Heart left ventricle (tissue), 13 donors: ENCODE data around the gene VAV1.
A peak's percentile ranks its signal among the peaks of the same experiment; 100 is the strongest.

Source experiments
- CTCF ChIP-seq, 12 donors: fragments of 200-600 bp; sonication (generic) in 4 of 12; IDR thresholded peaks; one replicate each; pipeline versions ENCODE4 v1.5.0 to v1.8.0; 2018 to 2022; ENCODE audit warnings: antibody characterized with exemption in 12 of 12, mild to moderate bottlenecking in 5 of 12
- POLR2A ChIP-seq, 2 donors: fragments of 450-650 bp; IDR thresholded peaks; one replicate each; pipeline ENCODE4 v1.6.1; 2017; ENCODE audit warnings: antibody characterized with exemption in 2 of 2, mild to moderate bottlenecking in 2 of 2, moderate library complexity in 2 of 2
- donor health status: ischemic (EF 13 %, LVEDD 7.1; RV severe dilation, severe dysfunction).
- donor health status: DM: no; HTN: yes; CAD: no.
- donor health status: DM: no; HTN: no; CAD: no.
- donor health status: ischemic (EF 25% LVEDD 6.9; RV normal size, moderate dysfunction).
- donor health status: ischemic (EF 25% LVEDD 5.7; RV mildly dilated, moderate dysfunction).
- donor health status: ischemic (EF 35%, LVEDD 5.7; RV mildly dilated, moderate dysfunction).
- donor health status: nonischemic (EF 11% LVEDD 7.7; RV severe dilation, severe dysfunction).
- donor health status: DM: yes; HTN: yes; CAD: no.
- donor health status: PGD.
- donor health status: ischemic (EF 29% LVEDD 5.4; RV normal size, mild dysfunction).
- donor health status: nonischemic (EF 23%, LVEDD 6.1; RV moderate dilation, normal function).

DNA sequence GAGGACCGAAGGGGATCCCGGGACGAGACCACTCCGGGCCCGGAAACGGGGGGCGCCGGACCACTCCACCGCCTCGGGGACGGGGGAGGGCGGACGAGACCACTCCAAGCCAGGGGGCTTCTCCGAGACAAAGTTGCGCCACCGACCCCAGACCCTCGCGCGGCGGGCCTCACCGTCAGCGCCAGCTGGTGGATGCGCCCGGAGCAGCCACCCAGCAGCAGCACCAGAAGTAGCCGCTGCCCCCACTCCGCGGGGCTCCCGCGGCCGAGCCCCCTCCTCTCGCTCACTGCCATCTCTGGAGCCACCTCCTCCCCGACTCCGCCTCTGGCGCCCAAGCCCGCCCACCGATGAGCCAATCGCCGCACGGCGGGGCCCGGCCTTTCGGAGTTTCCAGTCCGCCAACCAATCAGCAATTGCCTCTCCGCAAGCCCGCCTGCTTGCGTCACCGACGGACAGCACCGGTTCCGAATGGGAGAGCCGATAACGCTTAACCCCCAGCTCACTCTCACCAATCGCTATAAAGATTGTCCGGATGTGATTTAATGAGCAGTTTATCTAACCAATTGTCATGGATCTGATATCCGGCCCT is 35.1 kb upstream of the VAV1 start, which contains the start of gene GPR108:
- TF ChIP-seq CTCF (IDR thresholded peaks at IDR 0.05) (no peak), POLR2A (IDR thresholded peaks at IDR 0.05) (peak in 1 of 2 donors; percentile 55)
